ENCODE measurements around the gene TMEM94. TPM values are rescaled to one million over a fixed set of nuclear protein-coding genes. Genes with fewer than 3 reads are reported as not detected.

Gene TMEM94
- 32.3 and 51.9 TPM in 2 replicates for total RNA-seq

DNA sequence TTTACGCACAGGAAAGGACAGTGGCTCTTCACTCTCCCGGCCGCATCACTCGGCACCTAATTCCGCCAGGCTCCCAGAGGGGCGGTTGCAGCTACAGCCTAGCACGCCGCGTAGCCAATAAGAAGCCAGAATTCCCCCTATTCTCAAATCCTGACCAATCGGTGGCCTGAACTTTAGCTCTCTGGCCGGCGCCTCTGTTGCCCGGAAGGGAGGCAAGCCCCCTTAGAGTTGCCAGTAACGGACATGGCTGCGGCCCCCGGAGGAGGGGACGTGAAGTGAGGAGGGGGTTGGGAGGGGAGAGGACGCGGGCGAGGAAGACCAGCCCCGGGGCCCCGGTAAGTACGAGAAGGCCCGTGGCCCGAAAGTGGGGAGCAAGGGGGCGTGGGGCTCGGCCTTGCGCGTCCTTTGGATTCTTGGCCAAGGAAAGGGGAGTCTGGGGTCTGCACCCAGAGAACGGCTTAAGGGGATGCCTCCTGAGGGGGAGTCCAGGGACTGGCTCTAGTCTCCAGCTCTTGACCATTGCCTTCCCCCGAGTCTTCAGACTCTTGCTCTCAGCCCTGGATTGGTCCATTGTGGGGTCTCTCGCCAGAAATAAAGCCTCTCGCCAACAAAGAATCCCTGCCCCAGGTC, at the start of gene TMEM94:
Gene TMEM94, plus strand, starts transcription at position 219 of the 630 bp plus-strand sequence. CDS start 15,271 bp downstream, outside the sequence.

DNA sequence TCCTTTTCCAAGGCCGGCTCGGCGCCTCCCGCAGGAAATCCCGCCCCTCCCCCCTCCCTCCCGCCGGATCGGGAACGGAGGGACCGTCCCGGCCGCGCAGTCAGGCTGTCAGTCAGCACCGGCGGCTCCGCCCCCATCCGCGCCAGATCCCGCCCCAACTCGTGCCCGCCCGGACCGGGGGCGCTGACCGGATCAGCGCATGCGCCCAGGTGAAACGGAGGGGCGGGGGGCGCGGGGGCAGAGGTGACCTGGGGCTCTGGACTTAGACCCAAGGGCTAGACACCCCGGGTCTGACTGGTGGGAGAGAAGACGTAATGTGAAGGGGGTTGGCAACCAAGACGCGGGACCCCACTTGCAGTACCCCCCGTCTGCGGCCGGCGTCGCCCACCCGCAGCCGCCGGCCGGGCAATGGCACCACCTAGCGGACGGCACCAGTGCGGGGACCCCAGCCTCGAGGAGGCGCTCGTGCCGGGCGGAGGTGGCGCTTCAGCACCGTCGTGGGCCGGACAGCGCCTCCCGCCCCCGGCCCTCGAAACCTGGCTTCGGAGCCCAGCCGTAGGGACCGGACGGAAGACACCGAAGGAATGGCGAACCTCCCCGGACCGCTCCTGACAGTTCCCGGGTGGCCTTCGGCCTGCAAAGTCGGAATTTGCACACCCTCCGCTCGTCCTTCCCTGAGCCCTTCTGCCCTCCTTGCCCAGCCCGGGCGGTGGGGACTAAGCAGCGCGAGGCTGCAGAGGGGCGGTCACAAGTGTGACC, 59.2 kb downstream of the TMEM94 start, which contains the start of gene CASKIN2:
Gene CASKIN2, minus strand, starts transcription at position 42 of the 759 bp plus-strand sequence. CDS start 1,733 bp downstream, outside the sequence.

DNA sequence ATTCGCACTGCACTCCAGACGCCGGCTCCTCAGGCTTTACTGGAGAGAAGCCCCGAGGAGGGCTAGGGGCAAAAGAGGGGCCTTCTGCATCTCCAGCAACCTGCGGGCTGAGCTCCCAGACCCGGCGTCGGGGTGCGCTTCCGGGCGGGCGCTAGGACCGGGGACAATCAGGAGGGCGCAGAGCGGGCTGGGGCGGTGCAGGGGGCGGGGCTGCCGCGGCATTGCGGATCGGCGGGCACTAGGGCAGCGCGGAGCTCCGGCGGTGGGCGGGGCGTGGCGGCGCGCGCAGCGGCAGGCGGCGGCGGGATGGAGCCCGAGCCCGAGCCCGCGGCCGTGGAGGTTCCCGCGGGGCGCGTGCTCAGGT, 59.8 kb downstream of the TMEM94 start, which contains the start of gene TSEN54:
Gene TSEN54, plus strand, starts transcription at position 274 of the 364 bp plus-strand sequence. Its CDS starts 33 bp downstream, at position 307.

DNA sequence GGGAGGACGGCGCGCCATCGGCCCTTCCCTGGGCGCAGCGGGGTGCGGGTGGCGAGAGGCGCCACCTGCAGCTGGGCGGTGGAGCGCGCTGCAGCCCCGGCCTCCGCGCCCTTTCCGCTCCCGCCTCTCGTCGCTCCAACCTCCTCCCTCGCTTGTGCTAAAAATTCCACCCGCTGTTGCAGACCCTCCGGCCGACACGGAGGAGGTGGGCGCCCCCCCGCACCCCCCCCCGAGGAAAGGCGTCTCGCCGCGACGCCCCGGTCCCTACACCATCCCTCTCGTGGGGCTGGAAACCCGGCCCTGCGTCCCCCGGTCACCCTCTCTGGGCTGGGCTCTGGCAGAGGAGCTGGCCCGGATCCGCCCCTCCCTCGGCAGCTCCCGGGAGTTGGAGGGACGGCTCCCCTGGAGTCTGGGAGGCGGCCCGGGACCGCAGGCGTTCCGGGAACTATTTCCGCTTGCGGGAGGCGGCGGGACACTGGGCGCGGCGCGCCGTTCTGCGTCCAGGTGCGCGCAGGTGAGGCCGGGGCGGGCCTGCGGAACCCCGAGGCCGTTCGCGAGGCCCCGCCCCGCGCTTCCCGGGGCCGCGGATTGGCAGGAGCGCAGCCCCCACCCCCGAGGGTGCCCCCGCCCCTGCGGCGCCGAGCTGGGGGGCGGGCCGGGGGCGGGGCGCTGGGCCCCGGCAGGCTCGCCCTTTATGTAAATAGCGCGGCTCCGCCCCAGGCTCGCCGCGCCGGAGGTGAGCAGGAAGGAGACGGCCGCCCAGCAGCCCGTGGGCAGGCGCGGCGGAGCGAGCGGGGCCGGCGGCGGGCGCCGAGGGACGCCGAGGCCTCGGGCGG, 68.8 kb downstream of the TMEM94 start, which contains the start of gene LLGL2:
Gene LLGL2, plus strand, starts transcription at position 728 of the 836 bp plus-strand sequence. CDS start 17,730 bp downstream, outside the sequence.

Other genes starting within 250 kb of the TMEM94 start
- gene GGA3, start 195.0 kb upstream of the TMEM94 start, total RNA-seq, result 11.9 and 23.0 TPM in 2 replicates
- gene MRPS7, start 194.8 kb upstream of the TMEM94 start, total RNA-seq, result 31.1 and 37.8 TPM in 2 replicates
- gene MIF4GD, start 185.4 kb upstream of the TMEM94 start, total RNA-seq, result 5.5 and 6.0 TPM in 2 replicates
- gene SLC25A19, start 167.2 kb upstream of the TMEM94 start, total RNA-seq, result 2.7 and 4.5 TPM in 2 replicates
- gene GRB2, start 51.0 kb upstream of the TMEM94 start, total RNA-seq, result 51.5 and 100 TPM in 2 replicates
- 6.9 and 7.1 TPM in 2 replicates for gene CASKIN2, start 58.9 kb downstream of the TMEM94 start, total RNA-seq
- 17.3 and 19.4 TPM in 2 replicates for gene TSEN54, start 59.9 kb downstream of the TMEM94 start, total RNA-seq
- gene LLGL2, start 69.1 kb downstream of the TMEM94 start, total RNA-seq, result not detected in 2 replicates
- 0.37 and 0.83 TPM in 2 replicates for gene MYO15B, start 131.2 kb downstream of the TMEM94 start, total RNA-seq
- gene SMIM5, start 176.8 kb downstream of the TMEM94 start, total RNA-seq, result not detected in 2 replicates
- gene RECQL5, start 210.5 kb downstream of the TMEM94 start, total RNA-seq, result 10.3 and 13.6 TPM in 2 replicates
- gene SAP30BP, start 210.7 kb downstream of the TMEM94 start, total RNA-seq, result 32.4 and 36.3 TPM in 2 replicates

All from cardiac ventricle fibroblast (primary cell).